ENCODE data around the gene ZNF618.

The ZNF618 gene

GRCh38 chr9:113935677-113936380 lies 59.7 kb downstream of the ZNF618 start:
- peaks cover 6% of the 10 kb centered on the region for H3K9me3 ChIP-seq (ENCODE audit: severe bottlenecking)
- H3K4me1 ChIP-seq (ENCODE audit: insufficient read depth, poor library complexity, severe bottlenecking), result no peaks in the 10 kb centered on the region
- no peaks in the 10 kb centered on the region for H3K27me3 ChIP-seq (ENCODE audit: insufficient read depth, poor library complexity, severe bottlenecking)
- ATAC-seq (ENCODE audit: low read depth) (no peak), DNase-seq (ENCODE audit: low spot score) (no peak)
- TF ChIP-seq CTCF (IDR thresholded peaks at IDR 0.05; ENCODE audit: poor library complexity, severe bottlenecking), result no peak
- no peak overlapping the region for H3K4me3 ChIP-seq (ENCODE audit: severe bottlenecking)
- H3K36me3 ChIP-seq (ENCODE audit: low read depth), result no peaks in the 10 kb centered on the region
- H3K27ac ChIP-seq (ENCODE audit: poor library complexity, severe bottlenecking), result no peak overlapping the region

- no peak for TF ChIP-seq CTCF (IDR thresholded peaks at IDR 0.05; ENCODE audit: poor library complexity, severe bottlenecking)
- Histone ChIP-seq H3K9me3 (ENCODE audit: severe bottlenecking) (peaks cover 6% of the 10 kb centered on the region), H3K27me3 (ENCODE audit: insufficient read depth, poor library complexity, severe bottlenecking) (no peaks in the 10 kb centered on the region), H3K27ac (ENCODE audit: poor library complexity, severe bottlenecking) (no peak overlapping the region), H3K4me3 (ENCODE audit: severe bottlenecking) (no peak overlapping the region), H3K36me3 (ENCODE audit: low read depth) (no peaks in the 10 kb centered on the region), H3K4me1 (ENCODE audit: insufficient read depth, poor library complexity, severe bottlenecking) (no peaks in the 10 kb centered on the region)
- DNase-seq (ENCODE audit: low spot score), result no peak
- no peak for ATAC-seq (ENCODE audit: low read depth)
Measured at GRCh38 chr9:113940077-113940476, 64.0 kb downstream of the ZNF618 start.

DNA sequence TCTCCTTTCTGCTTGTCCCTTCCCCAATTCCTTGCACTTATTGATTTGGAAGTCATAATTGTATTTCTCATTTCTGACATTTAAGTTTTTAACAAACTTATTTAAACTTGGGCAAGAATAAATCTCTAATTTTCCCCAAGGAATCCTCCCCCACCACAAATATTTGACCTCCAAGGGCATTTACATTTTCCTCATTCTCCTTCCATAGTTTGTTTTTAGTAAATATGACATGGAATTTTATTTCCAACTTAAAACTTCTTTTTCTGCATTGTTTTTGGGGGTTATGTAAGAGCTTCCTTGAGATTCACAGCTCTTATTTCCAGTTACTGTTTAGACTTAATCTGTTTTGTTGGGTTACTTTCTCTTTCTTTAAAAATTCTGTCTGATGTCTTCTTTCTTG lies 64.9 kb downstream of the ZNF618 start:
- Histone ChIP-seq H3K27ac (ENCODE audit: poor library complexity, severe bottlenecking) (no peak overlapping the region), H3K36me3 (ENCODE audit: low read depth) (no peaks in the 10 kb centered on the region), H3K27me3 (ENCODE audit: insufficient read depth, poor library complexity, severe bottlenecking) (no peaks in the 10 kb centered on the region), H3K4me3 (ENCODE audit: severe bottlenecking) (no peak overlapping the region), H3K4me1 (ENCODE audit: insufficient read depth, poor library complexity, severe bottlenecking) (no peaks in the 10 kb centered on the region), H3K9me3 (ENCODE audit: severe bottlenecking) (peaks cover 6% of the 10 kb centered on the region)
- ATAC-seq (ENCODE audit: low read depth) (no peak), DNase-seq (ENCODE audit: low spot score) (no peak)
- no peak for TF ChIP-seq CTCF (IDR thresholded peaks at IDR 0.05; ENCODE audit: poor library complexity, severe bottlenecking)

DNA sequence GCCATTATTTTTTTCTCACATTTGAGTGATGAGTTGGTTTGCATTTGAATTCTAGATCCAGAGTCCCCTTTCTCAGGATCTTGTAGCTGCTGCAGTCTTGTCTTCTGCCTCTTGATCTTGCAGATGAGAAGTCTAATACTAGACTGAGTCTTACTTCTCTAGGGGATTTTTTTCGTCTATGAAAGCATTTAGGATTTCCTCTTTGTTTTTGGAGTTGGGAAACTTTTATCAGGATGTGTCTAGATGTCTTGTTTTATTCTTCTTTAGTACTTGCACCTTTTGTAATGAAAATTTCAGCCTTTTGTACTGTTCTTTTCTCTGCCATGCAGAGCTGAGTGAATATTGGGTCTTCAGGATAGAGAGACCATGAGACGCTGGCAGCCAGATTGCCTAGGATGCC lies 65.4 kb downstream of the ZNF618 start:
- no peak for DNase-seq (ENCODE audit: low spot score)
- Histone ChIP-seq H3K36me3 (ENCODE audit: low read depth) (no peaks in the 10 kb centered on the region), H3K27me3 (ENCODE audit: insufficient read depth, poor library complexity, severe bottlenecking) (no peaks in the 10 kb centered on the region), H3K9me3 (ENCODE audit: severe bottlenecking) (peaks cover 6% of the 10 kb centered on the region), H3K4me1 (ENCODE audit: insufficient read depth, poor library complexity, severe bottlenecking) (no peaks in the 10 kb centered on the region), H3K27ac (ENCODE audit: poor library complexity, severe bottlenecking) (no peak overlapping the region), H3K4me3 (ENCODE audit: severe bottlenecking) (no peak overlapping the region)
- ATAC-seq (ENCODE audit: low read depth), result no peak
- no peak for TF ChIP-seq CTCF (IDR thresholded peaks at IDR 0.05; ENCODE audit: poor library complexity, severe bottlenecking)
